Type B pancreatic cell (in vitro differentiated cells): ENCODE results near the gene IL25. TPM values are rescaled to one million over a fixed set of nuclear protein-coding genes. Genes with fewer than 3 reads are reported as not detected.

Experiments used
- DNase-seq: peaks from one replicate; pipeline ENCODE4 v3.0.0; 2021; ENCODE audit warnings: mixed read lengths; ENCODE audit not compliant: unreplicated experiment; ENCODE audit errors: extremely low spot score
- H3K27ac Mint-ChIP-seq: 2 replicates; pipeline ENCODE4 v1.8.0; 2021; ENCODE audit warnings: mild to moderate bottlenecking, mixed read lengths
- H3K27me3 Mint-ChIP-seq: 2 replicates; pipeline ENCODE4 v1.8.0; 2021; ENCODE audit warnings: mixed read lengths
- H3K36me3 Mint-ChIP-seq: 2 replicates; pipeline ENCODE4 v1.8.0; 2021; ENCODE audit warnings: mixed read lengths
- H3K4me1 Mint-ChIP-seq: one replicate; pipeline ENCODE4 v1.8.0; 2021; ENCODE audit warnings: mixed read lengths; ENCODE audit not compliant: unreplicated experiment
- H3K4me3 Mint-ChIP-seq: 2 replicates; pipeline ENCODE4 v1.8.0; 2021; ENCODE audit warnings: mild to moderate bottlenecking, mixed read lengths
- H3K9me3 Mint-ChIP-seq: 2 replicates; pipeline ENCODE4 v1.8.0; 2021; ENCODE audit warnings: mixed read lengths
- CTCF ChIP-seq: fragments of 200-600 bp; sonication (generic); conservative IDR thresholded peaks from 2 replicates; pipeline ENCODE4 v1.5.0; 2021; ENCODE audit warnings: antibody characterized with exemption, mild to moderate bottlenecking
- total RNA-seq: library from RNA; stranded (reverse); gene quantifications from 2 replicates; pipeline ENCODE4 v1.2.1, GENCODE V29; 2021; ENCODE audit warnings: low replicate concordance

The IL25 gene
- total RNA-seq, 1 donor from 2014 or later, result not detected

DNA sequence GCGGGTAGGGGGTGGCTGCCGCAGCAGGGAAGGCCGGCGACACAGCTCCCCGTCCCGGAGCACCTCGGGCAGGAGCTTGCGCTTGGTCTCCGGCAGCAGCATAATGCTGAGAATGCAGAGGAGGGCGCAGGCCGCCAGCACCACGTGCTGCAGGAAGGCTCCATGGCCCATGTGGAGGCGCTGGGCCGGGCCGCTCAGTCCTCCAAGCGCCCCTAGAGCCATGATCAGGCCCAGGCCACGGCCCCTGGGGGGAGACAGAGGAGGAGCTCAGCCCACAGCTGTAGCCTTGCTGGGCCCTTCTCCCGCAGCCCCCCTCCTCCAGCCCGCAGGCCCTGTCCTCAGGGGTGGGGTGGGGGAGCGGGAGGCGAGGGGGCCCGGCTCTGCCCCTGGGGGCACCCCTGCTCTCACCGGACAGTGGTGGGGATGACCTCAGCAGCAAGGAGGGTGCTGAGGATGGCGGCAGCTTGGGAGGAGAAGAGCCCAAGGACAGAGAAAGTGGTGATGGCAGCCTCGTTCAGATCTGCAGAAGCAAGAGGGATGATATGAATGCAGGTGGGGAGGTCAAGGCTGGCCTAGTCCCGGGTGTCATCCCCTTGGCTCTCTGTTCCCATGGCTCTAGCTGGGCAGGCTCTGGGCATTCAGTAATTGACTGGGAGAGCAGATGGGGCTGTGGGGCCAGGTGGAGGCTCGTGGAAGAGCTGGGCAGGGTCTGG is 25.8 kb upstream of the IL25 start:
- TF ChIP-seq CTCF, result no peak

GRCh38 chr14:23347406-23348296 is 25.0 kb upstream of the IL25 start:
- DNase-seq, result no peak
- no peak overlapping the region for H3K27ac Mint-ChIP-seq
- H3K9me3 Mint-ChIP-seq, result no peaks in the 10 kb centered on the region
- TF ChIP-seq CTCF, result no peak
- peaks cover 14% of the 10 kb centered on the region for H3K36me3 Mint-ChIP-seq
- H3K4me3 Mint-ChIP-seq, result no peak overlapping the region
- peaks cover 16% of the 10 kb centered on the region for H3K27me3 Mint-ChIP-seq
- peaks cover 4% of the 10 kb centered on the region for H3K4me1 Mint-ChIP-seq

More for the DNA sequence above, 25.8 kb upstream of the IL25 start:
- H3K27me3 Mint-ChIP-seq, result peaks cover 18% of the 10 kb centered on the region
- no peak overlapping the region for H3K27ac Mint-ChIP-seq
- H3K9me3 Mint-ChIP-seq, result no peaks in the 10 kb centered on the region
- no peak overlapping the region for H3K4me3 Mint-ChIP-seq
- peaks cover 14% of the 10 kb centered on the region for H3K36me3 Mint-ChIP-seq
- DNase-seq, result no peak
- peaks cover 4% of the 10 kb centered on the region for H3K4me1 Mint-ChIP-seq

DNA sequence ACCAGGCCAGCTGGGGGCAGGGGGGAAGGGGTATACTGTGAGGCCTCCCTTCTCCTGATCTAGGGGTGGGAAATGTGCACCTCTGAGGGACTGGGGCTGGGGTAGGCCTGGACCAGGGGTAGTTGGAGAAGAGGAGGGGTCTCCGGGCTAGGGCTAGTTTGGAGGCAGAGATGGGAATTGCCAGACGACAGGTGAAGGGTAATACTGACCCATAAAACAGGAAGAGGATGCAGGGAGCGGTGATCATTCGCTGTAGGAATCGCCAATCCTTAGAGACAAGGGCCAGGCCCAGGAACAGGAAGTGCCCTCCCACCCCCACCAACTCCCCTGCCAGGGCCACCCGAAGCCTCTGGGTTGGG is 24.3 kb upstream of the IL25 start:
- H3K27ac Mint-ChIP-seq, result no peak overlapping the region
- peaks cover 20% of the 10 kb centered on the region for H3K27me3 Mint-ChIP-seq
- TF ChIP-seq CTCF, result no peak
- H3K9me3 Mint-ChIP-seq, result no peaks in the 10 kb centered on the region
- H3K4me1 Mint-ChIP-seq, result peaks cover 9% of the 10 kb centered on the region
- no peak overlapping the region for H3K4me3 Mint-ChIP-seq
- peaks cover 14% of the 10 kb centered on the region for H3K36me3 Mint-ChIP-seq
- DNase-seq, result no peak

- Mint-ChIP-seq H3K4me3 (peak overlapping the region; percentile 53), H3K36me3 (peaks cover 14% of the 10 kb centered on the region), H3K27me3 (peaks cover 29% of the 10 kb centered on the region), H3K4me1 (peaks cover 9% of the 10 kb centered on the region), H3K27ac (no peak overlapping the region), H3K9me3 (no peaks in the 10 kb centered on the region)
- DNase-seq, result no peak
- no peak for TF ChIP-seq CTCF
Measured at GRCh38 chr14:23349156-23349845, 23.3 kb upstream of the IL25 start.

DNA sequence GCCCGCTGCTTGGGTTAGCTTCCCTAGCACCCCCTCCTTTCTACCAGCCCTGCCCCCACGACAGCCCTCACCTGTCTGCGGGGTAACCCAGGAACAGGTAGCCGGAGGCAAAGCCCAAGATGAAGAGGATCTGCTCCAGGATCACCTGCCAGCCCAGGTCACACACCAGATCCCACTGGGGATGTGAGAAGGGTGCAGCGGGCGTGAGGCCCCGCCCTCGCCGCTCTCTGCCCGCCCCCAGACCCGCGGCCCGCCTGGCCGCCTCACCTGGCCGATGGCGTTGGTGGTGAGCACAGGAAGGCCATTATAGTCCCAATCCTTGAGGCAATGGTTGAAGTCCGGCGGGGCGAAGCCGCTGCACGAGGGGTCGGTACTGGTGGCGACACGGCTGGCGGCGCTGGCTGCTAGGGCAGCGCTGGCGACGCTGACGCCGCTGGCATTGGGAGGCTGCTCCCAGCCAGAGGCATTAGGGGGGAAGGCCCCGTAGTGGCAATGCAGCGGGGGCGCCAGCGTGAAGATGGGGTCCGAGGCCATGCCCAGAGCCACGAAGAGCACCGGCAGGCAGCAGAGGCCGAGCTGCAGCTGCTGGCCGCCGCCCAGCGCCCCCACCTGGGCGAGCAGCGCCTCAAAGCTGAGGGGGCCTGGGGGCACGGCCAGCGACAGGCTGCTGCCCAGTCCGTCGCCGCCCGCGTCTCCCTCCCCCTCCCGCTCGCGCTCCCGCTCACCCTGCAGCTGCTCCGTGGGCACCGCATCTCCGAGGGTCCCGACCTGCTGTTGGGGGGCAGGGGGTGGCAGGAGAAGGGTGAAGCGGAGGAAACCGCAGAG is 20.7 kb upstream of the IL25 start:
- H3K4me3 Mint-ChIP-seq, result peak overlapping the region; percentile 87
- H3K36me3 Mint-ChIP-seq, result peaks cover 17% of the 10 kb centered on the region
- no peak overlapping the region for H3K27ac Mint-ChIP-seq
- no peaks in the 10 kb centered on the region for H3K9me3 Mint-ChIP-seq
- H3K4me1 Mint-ChIP-seq, result peaks cover 9% of the 10 kb centered on the region
- peaks cover 30% of the 10 kb centered on the region for H3K27me3 Mint-ChIP-seq
- no peak for TF ChIP-seq CTCF
- DNase-seq, result no peak
